LNCaP clone FGC (cell line): ENCODE measurements around the gene NAA35.
"Not testable (repeated sequence)": the region's sequence is repeated elsewhere in the genome, so short reads cannot be mapped to it uniquely, and the experiment has no call there.

Experiments used
- DNase-seq: peaks from one replicate; pipeline ENCODE4 v3.0.0-alpha.2; 2011; ENCODE audit warnings: low read depth
- H3K4me3 ChIP-seq: 2 replicates; pipeline ENCODE4 v1.5.1; 2011; ENCODE audit warnings: mild to moderate bottlenecking, low read depth, low read length, control low read depth
- CTCF ChIP-seq: IDR thresholded peaks from 2 replicates; pipeline ENCODE4 v1.5.1; 2012; ENCODE audit warnings: mild to moderate bottlenecking; ENCODE audit not compliant: control insufficient read depth, insufficient read depth; ENCODE audit errors: extremely low read depth

Gene NAA35

DNA sequence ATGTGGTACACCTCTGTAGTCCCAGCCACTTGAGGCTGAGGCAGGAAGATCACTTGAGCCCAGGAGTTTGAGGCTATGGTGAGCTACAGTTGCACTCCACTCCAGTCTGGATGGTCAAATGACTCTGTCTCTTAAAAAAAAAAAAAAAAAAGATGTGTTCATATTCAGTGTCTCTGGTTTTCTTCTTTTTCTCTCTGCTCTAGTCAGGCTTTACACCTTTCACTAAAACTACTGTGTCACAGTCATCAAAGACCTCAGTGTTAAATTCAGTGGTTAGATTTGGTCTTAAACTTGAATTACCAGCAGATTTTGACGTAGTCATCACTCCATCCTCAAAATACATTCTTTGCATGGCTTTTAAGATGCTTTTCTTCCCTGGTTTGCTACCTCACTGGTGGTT is 28.8 kb downstream of the NAA35 start:
- no peak for DNase-seq

DNA sequence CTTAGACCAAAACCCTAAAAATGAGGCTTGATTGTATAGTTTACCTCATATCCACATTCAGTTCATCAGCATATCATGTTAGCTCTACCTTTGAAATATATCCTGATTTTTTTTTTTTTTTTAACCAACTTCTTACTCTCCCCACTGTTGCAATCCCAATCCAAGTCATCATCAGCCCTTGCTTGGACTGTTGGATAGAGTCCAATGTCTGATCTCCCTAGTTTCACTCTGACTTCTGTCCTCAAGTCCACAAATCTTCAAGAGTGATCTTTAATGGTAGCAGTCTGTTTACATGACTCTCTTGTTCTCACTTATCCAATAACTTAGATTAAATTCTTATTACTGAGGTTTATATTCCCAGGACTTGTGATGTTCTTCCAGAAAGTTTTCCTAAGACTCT is 30.8 kb downstream of the NAA35 start:
- TF ChIP-seq CTCF: no peak
- no peak for DNase-seq
- H3K4me3 ChIP-seq: no peak overlapping the region

More for the DNA sequence above, 28.8 kb downstream of the NAA35 start:
- H3K4me3 ChIP-seq: no peak overlapping the region
- no peak for TF ChIP-seq CTCF

DNA sequence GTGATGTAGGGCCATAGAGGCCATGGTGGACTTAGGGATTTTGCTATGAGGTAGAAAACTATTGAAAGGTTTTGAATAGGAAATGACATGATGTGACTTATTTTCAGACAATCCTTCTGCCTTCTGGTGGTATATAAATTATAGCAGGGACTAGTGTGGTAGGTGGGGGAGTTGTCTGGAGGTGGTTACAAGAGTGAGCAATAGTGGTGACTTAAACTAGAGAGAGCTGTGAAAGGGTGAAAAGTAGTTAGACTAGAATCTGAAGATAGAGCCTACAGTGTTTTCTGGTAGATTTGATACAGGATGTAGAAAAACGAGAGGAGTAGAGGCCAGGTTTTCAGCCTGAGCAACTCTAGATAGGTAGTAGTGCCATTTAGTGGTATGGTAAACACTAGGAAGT is 32.3 kb downstream of the NAA35 start:
- TF ChIP-seq CTCF: no peak
- DNase-seq: no peak
- no peak overlapping the region for H3K4me3 ChIP-seq

DNA sequence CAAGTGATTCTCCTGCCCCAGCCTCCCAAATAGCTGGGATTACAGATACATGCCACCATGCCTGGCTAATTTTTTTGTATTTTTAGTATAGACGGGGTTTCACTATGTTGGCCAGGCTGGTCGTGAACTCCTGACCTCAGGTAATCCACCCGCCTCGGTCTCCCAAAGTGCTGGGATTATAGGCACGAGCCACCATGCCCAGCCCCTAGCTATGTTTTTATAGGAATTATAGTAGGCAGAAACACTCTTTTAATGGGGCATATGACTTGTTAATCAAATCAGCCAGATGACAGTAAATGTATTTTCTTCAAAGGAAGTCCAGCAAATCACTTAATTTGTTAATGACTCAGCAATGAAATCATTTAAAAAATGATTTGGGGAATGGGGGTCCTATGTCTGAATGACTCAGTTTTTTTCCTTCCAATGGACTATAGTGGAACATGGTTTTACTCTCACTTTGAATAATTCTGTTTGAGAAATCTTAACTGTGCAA is 33.2 kb downstream of the NAA35 start:
- not testable (repeated sequence) for DNase-seq, H3K4me3 ChIP-seq

DNA sequence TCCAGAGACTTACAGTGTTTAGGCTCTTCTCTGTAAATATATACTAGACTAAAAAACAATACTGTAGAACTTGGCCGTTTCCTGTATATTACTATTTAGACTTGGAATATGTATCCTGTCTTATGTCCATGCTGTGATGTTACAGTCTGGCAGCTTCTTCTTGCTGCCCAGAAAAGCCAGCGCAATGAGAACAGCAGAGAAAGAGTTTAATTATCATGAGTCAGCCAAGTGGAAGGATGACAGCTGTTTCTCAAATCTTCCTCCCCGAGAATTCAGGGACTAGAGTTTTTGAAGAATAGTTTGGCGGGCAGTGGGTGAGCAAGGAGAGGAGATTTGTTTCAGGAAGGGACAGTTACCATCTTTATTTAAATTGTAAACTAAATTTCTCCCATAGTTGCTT is 37.5 kb downstream of the NAA35 start:
- no peak for DNase-seq
- TF ChIP-seq CTCF: no peak
- no peak overlapping the region for H3K4me3 ChIP-seq

DNA sequence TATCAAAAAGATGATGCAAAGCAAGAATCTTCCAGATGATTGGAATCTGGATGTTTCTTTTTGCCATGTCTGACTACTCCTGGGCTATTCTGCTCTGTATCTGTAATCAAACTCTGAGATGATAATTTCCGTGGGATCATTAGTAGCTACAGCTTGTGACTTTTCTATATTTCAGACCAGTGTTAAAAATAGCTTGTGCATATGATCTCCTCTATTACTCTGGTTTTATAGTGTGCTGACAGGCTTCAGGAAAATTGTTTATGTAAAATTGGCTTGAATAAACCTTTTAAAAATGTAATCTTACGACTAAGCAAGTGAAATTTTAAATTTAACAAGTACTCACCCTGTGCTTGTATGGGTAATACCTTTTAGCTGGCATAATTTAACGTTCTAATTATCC is 40.4 kb downstream of the NAA35 start:
- H3K4me3 ChIP-seq: no peak overlapping the region
- TF ChIP-seq CTCF: no peak
- no peak for DNase-seq

GRCh38 chr9:85984457-85984856 is 43.5 kb downstream of the NAA35 start:
- TF ChIP-seq CTCF: no peak
- no peak overlapping the region for H3K4me3 ChIP-seq
- DNase-seq: no peak
